PC-9 (cell line): ENCODE results near the gene TXNDC5. TPM values are rescaled to one million over a fixed set of nuclear protein-coding genes. Genes with fewer than 3 reads are reported as not detected.

Experiments used
- BruUV-seq: library from RNA; stranded (reverse); fragments of 400-500 nt; replicated peaks from 2 replicates; lab custom pipeline; 2021; lab: Mats Ljungman, UMichigan
- CTCF ChIA-PET: fragments of 300-600 bp; sonication (Branson Sonifier 250); formaldehyde crosslinking; loops from one replicate; lab custom pipeline; 2022; ENCODE audit warnings: antibody characterized with exemption; lab: Charles Lee
- POLR2A ChIA-PET: fragments of 300-600 bp; sonication (Branson Sonifier 250); formaldehyde crosslinking; loops from one replicate; lab custom pipeline; 2022; ENCODE audit warnings: antibody characterized with exemption; ENCODE audit not compliant: unreplicated experiment; lab: Charles Lee
- DNase-seq, 2 experiments: peaks; one replicate each; pipeline versions ENCODE4 v3.0.0 to v3.0.0-alpha.2; 2015 to 2022; ENCODE audit warnings: mixed read lengths in 1 of 2
- H2AFZ ChIP-seq: fragments of 200-600 bp; sonication (generic); 2 replicates; pipeline ENCODE4 v1.8.1; 2017; ENCODE audit warnings: antibody characterized with exemption
- H3F3A ChIP-seq: fragments of 200-600 bp; sonication (generic); 2 replicates; pipeline ENCODE4 v1.8.1; 2017; ENCODE audit warnings: antibody characterized with exemption, mild to moderate bottlenecking, low read depth; ENCODE audit not compliant: insufficient read depth
- H3K27ac ChIP-seq: fragments of 200-600 bp; sonication (generic); 2 replicates; pipeline ENCODE4 v1.6.1; 2016; ENCODE audit warnings: mixed run types
- H3K27me3 ChIP-seq: fragments of 200-600 bp; sonication (generic); 2 replicates; pipeline ENCODE4 v1.6.1; 2016; ENCODE audit warnings: low read depth, mixed run types; ENCODE audit not compliant: insufficient read depth
- H3K36me3 ChIP-seq: fragments of 200-600 bp; sonication (generic); 2 replicates; pipeline ENCODE4 v1.6.1; 2016; ENCODE audit warnings: low read depth, mixed run types
- H3K4me1 ChIP-seq: fragments of 200-600 bp; sonication (generic); replicated peaks from 2 replicates; pipeline ENCODE4 v1.6.1; 2016; ENCODE audit warnings: mixed run types; ENCODE audit not compliant: insufficient read depth
- H3K4me2 ChIP-seq: fragments of 200-600 bp; sonication (generic); 2 replicates; pipeline ENCODE4 v1.6.1; 2017; ENCODE audit warnings: mixed run types
- H3K4me3 ChIP-seq: fragments of 200-600 bp; sonication (generic); 2 replicates; pipeline ENCODE4 v1.6.1; 2016; ENCODE audit warnings: mixed run types
- H3K79me2 ChIP-seq: fragments of 200-600 bp; sonication (generic); 2 replicates; pipeline ENCODE4 v1.6.1; 2017; ENCODE audit warnings: low read depth, mixed run types
- H3K9me2 ChIP-seq: fragments of 200-600 bp; sonication (generic); 2 replicates; pipeline ENCODE4 v1.8.1; 2017; ENCODE audit warnings: mild to moderate bottlenecking; ENCODE audit not compliant: insufficient read depth
- H3K9me3 ChIP-seq: fragments of 200-600 bp; sonication (generic); 2 replicates; pipeline ENCODE4 v1.8.1; 2016; ENCODE audit warnings: low read depth; ENCODE audit not compliant: insufficient read depth
- H4K20me1 ChIP-seq: fragments of 200-600 bp; sonication (generic); 2 replicates; pipeline ENCODE4 v1.8.1; 2017; ENCODE audit not compliant: insufficient read depth
- EZH2 ChIP-seq: fragments of 200-600 bp; sonication (generic); IDR thresholded peaks from 2 replicates; pipeline ENCODE4 v1.8.0; 2017; ENCODE audit warnings: antibody characterized with exemption, low read depth
- intact Hi-C: fragments of 100-400 bp; cut with micrococcal nuclease; formaldehyde crosslinking; loops from one replicate; pipeline ENCODE4 v1.10.0; 2022; ENCODE audit not compliant: unreplicated experiment
- total RNA-seq: library from RNA; stranded (reverse); gene quantifications from 2 replicates; pipeline ENCODE4 v1.2.3, GENCODE V29; 2021
- TF ChIP-seq, protein P1 (sequence below): fragments of 200-600 bp; sonication (generic); conservative IDR thresholded peaks from 2 replicates; pipeline ENCODE4 v1.6.1; 2017; ENCODE audit warnings: mixed run types, antibody characterized with exemption, mild to moderate bottlenecking, moderate library complexity

TXNDC5 gene
- total RNA-seq, 1 experiment from 2014 or later = 74.8 TPM

DNA sequence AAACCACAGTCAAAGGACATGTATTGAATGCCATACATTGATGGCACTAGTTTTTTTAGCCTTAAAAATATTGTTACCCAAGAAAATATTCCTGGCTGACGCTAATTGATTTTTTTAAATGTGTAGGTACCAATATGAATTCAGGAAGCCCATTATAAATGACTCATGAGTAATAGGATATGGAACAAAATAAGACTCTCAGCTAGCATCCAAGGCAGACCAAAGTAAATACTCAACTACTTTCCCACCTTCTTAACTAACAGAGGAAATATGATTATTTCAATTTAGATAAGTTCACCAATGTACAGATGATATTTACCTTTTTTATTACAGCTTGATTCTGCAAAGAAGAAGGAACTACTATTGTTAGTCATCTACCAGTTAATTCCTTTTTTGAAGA is 43.2 kb upstream of the TXNDC5 start:
- CTCF ChIA-PET = no interaction called here
- BruUV-seq = no TSS peak

GRCh38 chr6:7939864-7940228 is 29.3 kb upstream of the TXNDC5 start:
- BruUV-seq = no TSS peak

More for the DNA sequence above, 43.2 kb upstream of the TXNDC5 start:
- Histone ChIP-seq H3F3A (no peaks in the 10 kb centered on the region), H3K4me2 (no peak overlapping the region), H3K4me3 (no peak overlapping the region), H4K20me1 (no peaks in the 10 kb centered on the region), H3K4me1 (no peaks in the 10 kb centered on the region), H3K9me3 (no peaks in the 10 kb centered on the region), H3K27me3 (no peaks in the 10 kb centered on the region), H3K9me2 (no peaks in the 10 kb centered on the region), H3K27ac (no peak overlapping the region), H2AFZ (no peak overlapping the region), H3K79me2 (no peaks in the 10 kb centered on the region), H3K36me3 (no peaks in the 10 kb centered on the region)
- intact Hi-C loops = no loop called here
- POLR2A ChIA-PET = no interaction called here
- TF ChIP-seq, protein P1, sequence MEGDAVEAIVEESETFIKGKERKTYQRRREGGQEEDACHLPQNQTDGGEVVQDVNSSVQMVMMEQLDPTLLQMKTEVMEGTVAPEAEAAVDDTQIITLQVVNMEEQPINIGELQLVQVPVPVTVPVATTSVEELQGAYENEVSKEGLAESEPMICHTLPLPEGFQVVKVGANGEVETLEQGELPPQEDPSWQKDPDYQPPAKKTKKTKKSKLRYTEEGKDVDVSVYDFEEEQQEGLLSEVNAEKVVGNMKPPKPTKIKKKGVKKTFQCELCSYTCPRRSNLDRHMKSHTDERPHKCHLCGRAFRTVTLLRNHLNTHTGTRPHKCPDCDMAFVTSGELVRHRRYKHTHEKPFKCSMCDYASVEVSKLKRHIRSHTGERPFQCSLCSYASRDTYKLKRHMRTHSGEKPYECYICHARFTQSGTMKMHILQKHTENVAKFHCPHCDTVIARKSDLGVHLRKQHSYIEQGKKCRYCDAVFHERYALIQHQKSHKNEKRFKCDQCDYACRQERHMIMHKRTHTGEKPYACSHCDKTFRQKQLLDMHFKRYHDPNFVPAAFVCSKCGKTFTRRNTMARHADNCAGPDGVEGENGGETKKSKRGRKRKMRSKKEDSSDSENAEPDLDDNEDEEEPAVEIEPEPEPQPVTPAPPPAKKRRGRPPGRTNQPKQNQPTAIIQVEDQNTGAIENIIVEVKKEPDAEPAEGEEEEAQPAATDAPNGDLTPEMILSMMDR = no peak
- no peak for TF ChIP-seq EZH2
- no peak for DNase-seq

DNA sequence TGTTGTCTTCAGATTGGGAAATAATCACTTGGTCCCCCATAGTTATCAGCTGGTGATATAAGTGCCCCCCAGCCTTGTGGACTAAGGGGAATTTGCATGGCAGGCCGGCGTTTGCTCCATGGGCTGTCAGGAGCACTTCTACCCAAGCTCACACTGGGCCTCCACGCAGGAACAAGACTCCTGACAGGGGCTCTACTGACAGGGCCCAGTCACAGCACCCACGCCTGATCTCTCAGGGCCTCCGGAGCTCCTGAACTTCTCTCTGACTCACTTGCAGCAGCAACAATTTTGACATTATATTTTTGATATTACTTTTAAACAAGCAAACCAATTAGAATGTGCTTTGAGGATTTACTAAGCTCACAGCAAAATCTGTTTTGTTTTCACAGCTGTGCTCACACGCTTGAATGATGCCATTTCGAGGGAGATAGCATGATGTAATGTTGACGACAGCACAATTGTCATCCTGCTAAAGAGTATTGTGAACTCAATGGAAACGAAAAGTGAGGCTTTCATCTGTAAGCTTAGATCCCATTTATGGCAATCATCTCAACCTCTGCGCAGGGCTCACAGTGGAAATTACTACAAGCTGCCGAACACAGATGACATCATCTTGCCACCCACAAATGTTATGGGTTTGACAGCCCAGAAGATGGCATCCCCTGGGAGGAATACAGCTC is 28.7 kb upstream of the TXNDC5 start:
- Histone ChIP-seq H4K20me1 (no peaks in the 10 kb centered on the region), H3K4me3 (no peak overlapping the region), H3K9me2 (no peaks in the 10 kb centered on the region), H3K4me2 (no peak overlapping the region), H2AFZ (no peak overlapping the region), H3K27me3 (no peaks in the 10 kb centered on the region), H3K36me3 (no peaks in the 10 kb centered on the region), H3K79me2 (no peaks in the 10 kb centered on the region), H3K4me1 (no peaks in the 10 kb centered on the region), H3F3A (no peaks in the 10 kb centered on the region), H3K9me3 (no peaks in the 10 kb centered on the region), H3K27ac (no peak overlapping the region)
- DNase-seq = no peak
- ChIA-PET CTCF (no interaction called here), POLR2A (no interaction called here)
- no peak for TF ChIP-seq EZH2
- TF ChIP-seq, protein P1 = no peak
- BruUV-seq = no TSS peak
- intact Hi-C loops = no loop called here

More at GRCh38 chr6:7939864-7940228, 29.3 kb upstream of the TXNDC5 start:
- Histone ChIP-seq H2AFZ (no peak overlapping the region), H3K27ac (no peak overlapping the region), H3F3A (no peaks in the 10 kb centered on the region), H3K27me3 (no peaks in the 10 kb centered on the region), H3K4me2 (no peak overlapping the region), H3K79me2 (no peaks in the 10 kb centered on the region), H3K4me3 (no peak overlapping the region), H3K36me3 (no peaks in the 10 kb centered on the region), H3K9me3 (no peaks in the 10 kb centered on the region), H3K4me1 (no peaks in the 10 kb centered on the region), H4K20me1 (no peaks in the 10 kb centered on the region), H3K9me2 (no peaks in the 10 kb centered on the region)
- DNase-seq = no peak
- intact Hi-C loops = no loop called here
- POLR2A ChIA-PET = no interaction called here
- no peak for TF ChIP-seq EZH2
- TF ChIP-seq, protein P1 = no peak
- CTCF ChIA-PET = no interaction called here
